ENCODE measurements around the gene SH3BGRL2. TPM values are rescaled to one million over a fixed set of nuclear protein-coding genes. Genes with fewer than 3 reads are reported as not detected.

Gene SH3BGRL2
- total RNA-seq, 1 donor from 2014 or later: 47.0 TPM

- Histone ChIP-seq H3K4me3 (no peak overlapping the region), H2AFZ (replicated peaks) (no peak overlapping the region), H3K79me2 (ENCODE audit: low read depth) (no peaks in the 10 kb centered on the region), H3K27me3 (peaks cover 18% of the 10 kb centered on the region), H4K20me1 (ENCODE audit: low read depth) (no peaks in the 10 kb centered on the region), H3K4me1 (peaks cover 5% of the 10 kb centered on the region), H3K27ac (no peak overlapping the region), H3K9me3 (ENCODE audit: low read depth) (no peaks in the 10 kb centered on the region), H3K9ac (no peak overlapping the region), H3K4me2 (no peak overlapping the region), H3F3A (ENCODE audit: low read depth) (no peaks in the 10 kb centered on the region), H3K36me3 (no peaks in the 10 kb centered on the region)
- Mint-ChIP-seq H3K4me1 (peaks cover 21% of the 10 kb centered on the region), H3K36me3 (no peaks in the 10 kb centered on the region), H3K27ac (no peak overlapping the region), H3K9me3 (no peaks in the 10 kb centered on the region), H3K27me3 (ENCODE audit: insufficient read depth, low read depth) (peaks cover 3% of the 10 kb centered on the region), H3K4me3 (no peak overlapping the region)
- DNase-seq (ENCODE audit: low spot score): no peak
- no peak for TF ChIP-seq CTCF (IDR thresholded peaks at IDR 0.05)
- TF ChIP-seq EZH2phosphoT487 (IDR thresholded peaks at IDR 0.05): no peak
- TF ChIP-seq EZH2 (IDR thresholded peaks at IDR 0.05): no peak
Observed at GRCh38 chr6:79625746-79626145, 5.4 kb upstream of the SH3BGRL2 start.

- no peaks in the 10 kb centered on the region for H3F3A ChIP-seq (ENCODE audit: low read depth)
- H3K4me3 ChIP-seq: no peak overlapping the region
- peaks cover 2% of the 10 kb centered on the region for H3K79me2 ChIP-seq (ENCODE audit: low read depth)
- H3K4me1 ChIP-seq: peaks cover 5% of the 10 kb centered on the region
- no peak for DNase-seq (ENCODE audit: low spot score)
- H3K4me1 Mint-ChIP-seq: peaks cover 23% of the 10 kb centered on the region
- no peaks in the 10 kb centered on the region for H3K36me3 ChIP-seq
- H4K20me1 ChIP-seq (ENCODE audit: low read depth): no peaks in the 10 kb centered on the region
- H3K4me2 ChIP-seq: no peak overlapping the region
- no peak overlapping the region for H3K27ac ChIP-seq
- TF ChIP-seq CTCF (IDR thresholded peaks at IDR 0.05): no peak
- TF ChIP-seq EZH2phosphoT487 (IDR thresholded peaks at IDR 0.05): no peak
- no peak for TF ChIP-seq EZH2 (IDR thresholded peaks at IDR 0.05)
- no peaks in the 10 kb centered on the region for H3K9me3 ChIP-seq (ENCODE audit: low read depth)
- H2AFZ ChIP-seq (replicated peaks): no peak overlapping the region
- H3K27me3 ChIP-seq: peaks cover 19% of the 10 kb centered on the region
- no peaks in the 10 kb centered on the region for H3K9me3 Mint-ChIP-seq
- peaks cover 3% of the 10 kb centered on the region for H3K27me3 Mint-ChIP-seq (ENCODE audit: insufficient read depth, low read depth)
- H3K36me3 Mint-ChIP-seq: no peaks in the 10 kb centered on the region
- no peak overlapping the region for H3K9ac ChIP-seq
- no peak overlapping the region for H3K4me3 Mint-ChIP-seq
- no peak overlapping the region for H3K27ac Mint-ChIP-seq
Observed at GRCh38 chr6:79626811-79627210, 4.3 kb upstream of the SH3BGRL2 start.

GRCh38 chr6:79627422-79627821 lies 3.7 kb upstream of the SH3BGRL2 start:
- Mint-ChIP-seq H3K9me3 (no peaks in the 10 kb centered on the region), H3K36me3 (no peaks in the 10 kb centered on the region), H3K27me3 (ENCODE audit: insufficient read depth, low read depth) (peaks cover 3% of the 10 kb centered on the region)

More at GRCh38 chr6:79627422-79627821, 3.7 kb upstream of the SH3BGRL2 start:
- DNase-seq (ENCODE audit: low spot score): no peak
- Mint-ChIP-seq H3K4me1 (peaks cover 21% of the 10 kb centered on the region), H3K4me3 (no peak overlapping the region), H3K27ac (no peak overlapping the region)
- Histone ChIP-seq H3K4me3 (no peak overlapping the region), H3K27me3 (peaks cover 25% of the 10 kb centered on the region), H3K79me2 (ENCODE audit: low read depth) (peaks cover 8% of the 10 kb centered on the region), H3K36me3 (no peaks in the 10 kb centered on the region), H3K4me1 (peaks cover 7% of the 10 kb centered on the region), H3K9ac (no peak overlapping the region), H3K27ac (no peak overlapping the region), H4K20me1 (ENCODE audit: low read depth) (no peaks in the 10 kb centered on the region), H3F3A (ENCODE audit: low read depth) (no peaks in the 10 kb centered on the region), H3K4me2 (no peak overlapping the region), H3K9me3 (ENCODE audit: low read depth) (no peaks in the 10 kb centered on the region), H2AFZ (replicated peaks) (no peak overlapping the region)
- TF ChIP-seq EZH2 (IDR thresholded peaks at IDR 0.05) (no peak), EZH2phosphoT487 (IDR thresholded peaks at IDR 0.05) (no peak), CTCF (IDR thresholded peaks at IDR 0.05) (no peak)
